MCF 10A (cell line): ENCODE results near the gene GATA6. TPM values are rescaled to one million over a fixed set of nuclear protein-coding genes. Genes with fewer than 3 reads are reported as not detected.

Experiments used
- BruUV-seq: library from RNA; stranded (reverse); fragments of 400-500 nt; replicated peaks from 2 replicates; lab custom pipeline; 2021; lab: Mats Ljungman, UMichigan
- CTCF ChIA-PET: fragments of 300-600 bp; sonication (Branson Sonifier 250); formaldehyde crosslinking; extraction: SDS; loops from one replicate; lab custom pipeline; 2021; ENCODE audit warnings: antibody characterized with exemption, inconsistent platforms; lab: Yijun Ruan, JAX
- POLR2A ChIA-PET: fragments of 300-600, 350-650 bp; sonication (Branson Sonifier 250); formaldehyde crosslinking; extraction: SDS; loops from one replicate; lab custom pipeline; 2020; ENCODE audit warnings: antibody characterized with exemption, inconsistent platforms; lab: Yijun Ruan, JAX
- DNase-seq: peaks from one replicate; pipeline ENCODE4 v3.0.0-alpha.2; 2018; ENCODE audit not compliant: unreplicated experiment
- H3K27ac Mint-ChIP-seq: one replicate; pipeline ENCODE4 v1.8.0; 2022; ENCODE audit warnings: mild to moderate bottlenecking, low read depth, mixed read lengths; ENCODE audit not compliant: unreplicated experiment
- H3K27me3 Mint-ChIP-seq: one replicate; pipeline ENCODE4 v1.8.0; 2022; ENCODE audit warnings: mixed read lengths; ENCODE audit not compliant: insufficient read depth, unreplicated experiment
- H3K36me3 Mint-ChIP-seq: one replicate; pipeline ENCODE4 v1.8.0; 2022; ENCODE audit warnings: mild to moderate bottlenecking, moderate library complexity, mixed read lengths; ENCODE audit not compliant: insufficient read depth, unreplicated experiment
- H3K4me1 Mint-ChIP-seq: one replicate; pipeline ENCODE4 v1.8.0; 2022; ENCODE audit warnings: mixed read lengths; ENCODE audit not compliant: insufficient read depth, unreplicated experiment
- H3K4me3 Mint-ChIP-seq: one replicate; pipeline ENCODE4 v1.8.0; 2022; ENCODE audit warnings: mild to moderate bottlenecking, moderate library complexity, mixed read lengths; ENCODE audit not compliant: unreplicated experiment
- H3K9me3 Mint-ChIP-seq: one replicate; pipeline ENCODE4 v1.8.0; 2022; ENCODE audit warnings: mixed read lengths; ENCODE audit not compliant: unreplicated experiment
- CTCF ChIP-seq: fragments of 200-600 bp; IDR thresholded peaks from one replicate; pipeline ENCODE4 v1.8.0; 2022; ENCODE audit warnings: antibody characterized with exemption, mild to moderate bottlenecking; ENCODE audit not compliant: unreplicated experiment
- intact Hi-C: fragments of 100-400 bp; cut with micrococcal nuclease; formaldehyde crosslinking; loops from 2 replicates; pipeline ENCODE4 v1.14.1; 2022
- total RNA-seq: library from RNA; stranded (reverse); gene quantifications from 2 replicates; pipeline ENCODE4 v1.2.3, GENCODE V29; 2022

Gene GATA6
- total RNA-seq, 1 experiment from 2014 or later = 6.7 TPM

GRCh38 chr18:22141211-22141610 lies 28.2 kb upstream of the GATA6 start:
- CTCF ChIA-PET = no interaction called here
- H3K4me3 Mint-ChIP-seq = no peak overlapping the region
- intact Hi-C loops = no loop called here
- H3K4me1 Mint-ChIP-seq = peaks cover 6% of the 10 kb centered on the region
- BruUV-seq = no TSS peak
- no peaks in the 10 kb centered on the region for H3K36me3 Mint-ChIP-seq
- H3K27me3 Mint-ChIP-seq = no peaks in the 10 kb centered on the region
- no peaks in the 10 kb centered on the region for H3K9me3 Mint-ChIP-seq
- H3K27ac Mint-ChIP-seq = no peak overlapping the region
- TF ChIP-seq CTCF = no peak
- POLR2A ChIA-PET = no interaction called here
- DNase-seq = no peak

GRCh38 chr18:22143347-22144340 lies 25.7 kb upstream of the GATA6 start:
- TF ChIP-seq CTCF = no peak
- ChIA-PET POLR2A (no interaction called here), CTCF (interaction anchor here (0.6 kb wide), 3 partner anchors 208 to 415 kb away, joined by 3 read pairs; no protein-coding TSS in a partner anchor)
- no peaks in the 10 kb centered on the region for H3K9me3 Mint-ChIP-seq
- no TSS peak for BruUV-seq
- H3K27ac Mint-ChIP-seq = no peak overlapping the region
- H3K27me3 Mint-ChIP-seq = no peaks in the 10 kb centered on the region
- DNase-seq = no peak
- no peaks in the 10 kb centered on the region for H3K36me3 Mint-ChIP-seq
- no peaks in the 10 kb centered on the region for H3K4me1 Mint-ChIP-seq
- intact Hi-C loops = no loop called here
- no peak overlapping the region for H3K4me3 Mint-ChIP-seq

GRCh38 chr18:22145160-22145559 lies 24.2 kb upstream of the GATA6 start:
- H3K27ac Mint-ChIP-seq = no peak overlapping the region
- H3K36me3 Mint-ChIP-seq = no peaks in the 10 kb centered on the region
- no peaks in the 10 kb centered on the region for H3K27me3 Mint-ChIP-seq
- POLR2A ChIA-PET = interaction anchor here (0.6 kb wide), 1 partner anchor 111 kb away, joined by 3 read pairs; no protein-coding TSS in a partner anchor
- H3K9me3 Mint-ChIP-seq = no peaks in the 10 kb centered on the region
- no peak for DNase-seq
- intact Hi-C loops = no loop called here
- H3K4me1 Mint-ChIP-seq = no peaks in the 10 kb centered on the region
- no peak for TF ChIP-seq CTCF
- CTCF ChIA-PET = interaction anchor here (0.6 kb wide), 1 partner anchor 147 kb away, joined by 4 read pairs; no protein-coding TSS in a partner anchor
- H3K4me3 Mint-ChIP-seq = no peak overlapping the region
- BruUV-seq = no TSS peak

GRCh38 chr18:22149710-22150109 lies 19.7 kb upstream of the GATA6 start:
- TF ChIP-seq CTCF = no peak
- ChIA-PET POLR2A (no interaction called here), CTCF (no interaction called here)
- H3K9me3 Mint-ChIP-seq = no peaks in the 10 kb centered on the region
- no peaks in the 10 kb centered on the region for H3K36me3 Mint-ChIP-seq
- H3K4me3 Mint-ChIP-seq = no peak overlapping the region
- H3K4me1 Mint-ChIP-seq = no peaks in the 10 kb centered on the region
- DNase-seq = no peak
- no peak overlapping the region for H3K27ac Mint-ChIP-seq
- no peaks in the 10 kb centered on the region for H3K27me3 Mint-ChIP-seq
- no TSS peak for BruUV-seq
- intact Hi-C loops = no loop called here
